GM19455 (cell line): ENCODE data around the gene TUBB2B.

ENCODE experiments used
- ATAC-seq: cut with Tn5 transposase; IDR thresholded peaks from one replicate; pipeline ENCODE4 v1.9.1; 2021; ENCODE audit not compliant: unreplicated experiment

Gene TUBB2B

GRCh38 chr6:3227363-3228045 is at the start of gene TUBB2B:
TUBB2B (minus strand) TSS chr6:3227653; CDS start chr6:3227543, 110 bp downstream.
- ATAC-seq = no peak

- no peak for ATAC-seq
These were observed 49.8 kb upstream of the TUBB2B start for GRCh38 chr6:3277251-3277650.

GRCh38 chr6:3276174-3277167 is 49.0 kb upstream of the TUBB2B start:
- ATAC-seq = no peak

GRCh38 chr6:3273707-3274521 is 46.5 kb upstream of the TUBB2B start:
- no peak for ATAC-seq

GRCh38 chr6:3272911-3273547 is 45.6 kb upstream of the TUBB2B start:
- ATAC-seq = no peak

GRCh38 chr6:3271756-3272155 is 44.3 kb upstream of the TUBB2B start:
- no peak for ATAC-seq

GRCh38 chr6:3270258-3270657 is 42.8 kb upstream of the TUBB2B start:
- ATAC-seq = no peak

- ATAC-seq = no peak
These were observed 42.0 kb upstream of the TUBB2B start for GRCh38 chr6:3269281-3269975.

- ATAC-seq = no peak
These were observed 41.2 kb upstream of the TUBB2B start for GRCh38 chr6:3268680-3269079.

GRCh38 chr6:3267162-3267561 is 39.7 kb upstream of the TUBB2B start:
- ATAC-seq = no peak

GRCh38 chr6:3266170-3266569 is 38.7 kb upstream of the TUBB2B start:
- no peak for ATAC-seq

GRCh38 chr6:3265671-3266070 is 38.2 kb upstream of the TUBB2B start:
- no peak for ATAC-seq

- ATAC-seq = no peak
These were observed 36.9 kb upstream of the TUBB2B start for GRCh38 chr6:3264356-3264755.

GRCh38 chr6:3263096-3263495 is 35.6 kb upstream of the TUBB2B start:
- ATAC-seq = no peak

- ATAC-seq = no peak
These were observed 34.5 kb upstream of the TUBB2B start for GRCh38 chr6:3261921-3262320.

- ATAC-seq = no peak
These were observed 34.0 kb upstream of the TUBB2B start for GRCh38 chr6:3261518-3261820.

GRCh38 chr6:3260772-3261517 is 33.5 kb upstream of the TUBB2B start:
- no peak for ATAC-seq

GRCh38 chr6:3260296-3260695 is 32.8 kb upstream of the TUBB2B start:
- no peak for ATAC-seq

- ATAC-seq = peak; percentile 31
These were observed 32.1 kb upstream of the TUBB2B start for GRCh38 chr6:3259491-3259958.
